GM12865 (cell line): ENCODE results near the gene OPCML.

Experiments used
- DNase-seq: peaks from one replicate; pipeline ENCODE4 v3.0.0; 2010; ENCODE audit warnings: low read depth
- H3K4me3 ChIP-seq: 2 replicates; pipeline ENCODE4 v1.5.1; 2011; ENCODE audit warnings: mild to moderate bottlenecking, low read depth, low read length, control low read depth
- CTCF ChIP-seq: IDR thresholded peaks from 2 replicates; pipeline ENCODE4 v1.5.1; 2011; ENCODE audit warnings: low read length, control low read depth, low read depth, inconsistent platforms; ENCODE audit not compliant: insufficient read depth; ENCODE audit errors: missing control alignments

Gene OPCML

GRCh38 chr11:133366147-133366546 lies 166.2 kb downstream of the OPCML start:
- TF ChIP-seq CTCF, result no peak
- no peak for DNase-seq
- H3K4me3 ChIP-seq, result no peak overlapping the region

- TF ChIP-seq CTCF, result no peak
- H3K4me3 ChIP-seq, result no peak overlapping the region
- DNase-seq, result no peak
These were observed 169.4 kb downstream of the OPCML start for GRCh38 chr11:133362916-133363315.

GRCh38 chr11:133362156-133362555 lies 170.1 kb downstream of the OPCML start:
- no peak overlapping the region for H3K4me3 ChIP-seq
- no peak for DNase-seq
- TF ChIP-seq CTCF, result no peak

GRCh38 chr11:133361689-133361994 lies 170.7 kb downstream of the OPCML start:
- DNase-seq, result no peak
- no peak overlapping the region for H3K4me3 ChIP-seq
- no peak for TF ChIP-seq CTCF

- DNase-seq, result no peak
- no peak for TF ChIP-seq CTCF
These were observed 171.2 kb downstream of the OPCML start for GRCh38 chr11:133360860-133361688.

GRCh38 chr11:133355095-133355494 lies 177.2 kb downstream of the OPCML start:
- no peak overlapping the region for H3K4me3 ChIP-seq
- no peak for DNase-seq
- no peak for TF ChIP-seq CTCF

More at GRCh38 chr11:133360860-133361688, 171.2 kb downstream of the OPCML start:
- H3K4me3 ChIP-seq, result no peak overlapping the region

- no peak overlapping the region for H3K4me3 ChIP-seq
- TF ChIP-seq CTCF, result no peak
- no peak for DNase-seq
These were observed 178.2 kb downstream of the OPCML start for GRCh38 chr11:133354069-133354468.
